ENCODE data around the gene HSD17B12.

Gene HSD17B12

GRCh38 chr11:43871051-43871450 is 190.5 kb downstream of the HSD17B12 start:
- DNase-seq (ENCODE audit: low spot score) = no peak

- DNase-seq (ENCODE audit: low spot score) = no peak
Observed at GRCh38 chr11:43872995-43873394, 192.5 kb downstream of the HSD17B12 start.

GRCh38 chr11:43874078-43874477 is 193.5 kb downstream of the HSD17B12 start:
- no peak for DNase-seq (ENCODE audit: low spot score)

- DNase-seq (ENCODE audit: low spot score) = no peak
Observed at GRCh38 chr11:43874738-43875137, 194.2 kb downstream of the HSD17B12 start.

GRCh38 chr11:43879789-43880639 is 199.5 kb downstream of the HSD17B12 start:
- no peak for DNase-seq (ENCODE audit: low spot score)

DNA sequence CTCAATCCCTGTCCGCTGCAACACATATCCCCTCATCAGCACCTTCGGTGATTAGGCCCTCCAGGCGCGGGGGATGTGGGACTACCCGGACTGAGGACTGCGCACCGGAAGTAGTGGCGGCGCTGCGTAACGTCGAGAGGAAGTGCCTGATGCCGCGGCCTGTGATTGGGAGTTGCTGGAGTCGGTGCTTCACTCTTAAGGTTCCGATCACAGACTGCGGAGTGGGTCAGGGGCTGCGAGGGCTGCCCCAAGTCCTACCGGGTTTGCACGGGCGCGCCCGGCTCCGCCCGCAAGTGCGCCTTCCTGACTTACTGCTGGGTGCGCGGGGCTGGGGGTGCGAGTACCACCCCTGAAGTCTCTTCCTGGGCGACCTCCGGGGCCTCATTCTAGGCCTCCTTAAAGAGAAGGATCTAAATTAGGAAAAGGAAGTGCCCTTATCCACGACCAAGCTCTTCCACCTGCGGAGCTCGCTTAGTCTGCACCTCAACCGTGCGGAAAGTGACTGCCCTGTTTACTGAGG is 200.2 kb downstream of the HSD17B12 start, which contains the start of gene ALKBH3:
Gene ALKBH3, plus strand, starts transcription at position 192 of the 520 bp plus-strand sequence. CDS start 1,822 bp downstream, outside the sequence.
- DNase-seq (ENCODE audit: low spot score) = peak; percentile 96

DNA sequence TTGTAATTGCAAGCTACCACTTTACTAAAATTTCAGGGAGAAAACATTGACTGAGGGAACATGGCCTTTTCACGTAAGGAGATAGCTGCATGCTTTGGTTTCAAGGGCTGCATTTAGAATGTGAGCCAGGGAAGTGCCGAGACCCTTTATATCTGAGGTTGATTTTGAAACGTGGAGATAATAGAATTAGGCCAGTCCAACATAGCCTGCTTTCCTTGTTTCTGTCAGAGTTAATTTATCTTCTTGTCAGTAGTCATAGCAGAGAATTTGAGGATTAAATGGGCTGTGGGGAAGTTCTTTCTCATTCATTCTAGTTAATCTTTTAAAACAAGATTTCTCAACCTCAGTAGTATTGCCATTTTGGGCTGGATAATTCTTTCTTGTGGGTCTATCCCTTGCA is 212.3 kb downstream of the HSD17B12 start:
- no peak for DNase-seq (ENCODE audit: low spot score)

- no peak for DNase-seq (ENCODE audit: low spot score)
Observed at GRCh38 chr11:43894546-43894945, 214.0 kb downstream of the HSD17B12 start.

GRCh38 chr11:43895601-43896000 is 215.1 kb downstream of the HSD17B12 start:
- DNase-seq (ENCODE audit: low spot score) = no peak

GRCh38 chr11:43898574-43898973 is 218.0 kb downstream of the HSD17B12 start:
- DNase-seq (ENCODE audit: low spot score) = no peak

DNA sequence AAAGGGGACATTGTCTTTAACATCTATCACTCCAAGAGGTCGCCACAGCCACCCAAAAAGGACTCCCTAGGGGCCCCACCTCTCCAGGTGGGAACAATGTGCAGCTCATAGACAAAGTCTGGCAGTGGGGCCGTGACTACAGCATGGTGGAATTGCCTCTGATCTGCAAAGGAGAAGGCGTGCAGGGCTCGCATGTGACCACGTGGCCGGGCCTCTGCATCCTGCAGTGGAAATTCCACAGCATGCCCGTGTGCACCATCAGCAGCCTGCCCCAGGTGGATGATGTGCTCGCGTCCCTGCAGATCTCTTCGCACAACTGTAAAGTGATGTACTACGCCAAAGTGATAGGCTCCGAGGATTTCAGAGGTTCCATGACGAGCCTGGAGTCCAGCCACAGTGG is 218.6 kb downstream of the HSD17B12 start:
- DNase-seq (ENCODE audit: low spot score) = no peak

DNA sequence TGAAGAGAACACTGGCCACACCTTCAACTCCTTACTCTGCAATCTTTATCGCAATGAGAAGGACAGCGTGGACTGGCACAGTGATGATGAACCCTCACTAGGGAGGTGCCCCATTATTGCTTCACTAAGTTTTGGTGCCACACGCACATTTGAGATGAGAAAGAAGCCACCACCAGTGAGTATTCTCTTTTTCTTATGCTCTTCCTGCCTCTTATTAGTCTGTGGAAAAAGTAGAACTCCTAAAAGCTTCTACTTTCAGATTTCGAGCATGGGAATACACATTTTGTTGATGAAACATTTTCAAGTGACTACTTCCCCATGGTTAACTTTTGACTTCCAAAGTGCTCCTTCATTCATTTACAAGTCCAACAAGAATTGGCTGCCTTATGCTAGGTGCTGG is 221.0 kb downstream of the HSD17B12 start:
- DNase-seq (ENCODE audit: low spot score) = no peak

DNA sequence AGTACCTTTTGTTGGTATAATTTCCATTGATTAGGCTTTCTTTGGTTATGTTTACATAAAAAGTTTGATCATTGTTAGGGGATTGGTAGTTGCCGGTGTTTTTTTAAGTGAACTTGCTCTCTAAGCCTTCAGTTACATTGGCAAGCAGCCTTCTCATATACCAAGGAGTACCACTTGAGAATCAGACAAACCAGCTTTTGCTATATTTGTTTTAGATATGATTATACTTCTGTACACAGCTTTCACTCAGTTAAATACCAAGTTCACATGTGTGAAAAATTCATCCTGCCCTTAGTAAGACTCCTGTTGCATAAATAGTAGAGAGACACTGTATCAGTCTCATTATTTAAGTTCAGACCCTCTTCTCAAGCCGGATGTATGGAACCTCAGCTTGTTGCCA is 222.5 kb downstream of the HSD17B12 start:
- no peak for DNase-seq (ENCODE audit: low spot score)

- DNase-seq (ENCODE audit: low spot score) = no peak
Observed at GRCh38 chr11:43903969-43904368, 223.4 kb downstream of the HSD17B12 start.

DNA sequence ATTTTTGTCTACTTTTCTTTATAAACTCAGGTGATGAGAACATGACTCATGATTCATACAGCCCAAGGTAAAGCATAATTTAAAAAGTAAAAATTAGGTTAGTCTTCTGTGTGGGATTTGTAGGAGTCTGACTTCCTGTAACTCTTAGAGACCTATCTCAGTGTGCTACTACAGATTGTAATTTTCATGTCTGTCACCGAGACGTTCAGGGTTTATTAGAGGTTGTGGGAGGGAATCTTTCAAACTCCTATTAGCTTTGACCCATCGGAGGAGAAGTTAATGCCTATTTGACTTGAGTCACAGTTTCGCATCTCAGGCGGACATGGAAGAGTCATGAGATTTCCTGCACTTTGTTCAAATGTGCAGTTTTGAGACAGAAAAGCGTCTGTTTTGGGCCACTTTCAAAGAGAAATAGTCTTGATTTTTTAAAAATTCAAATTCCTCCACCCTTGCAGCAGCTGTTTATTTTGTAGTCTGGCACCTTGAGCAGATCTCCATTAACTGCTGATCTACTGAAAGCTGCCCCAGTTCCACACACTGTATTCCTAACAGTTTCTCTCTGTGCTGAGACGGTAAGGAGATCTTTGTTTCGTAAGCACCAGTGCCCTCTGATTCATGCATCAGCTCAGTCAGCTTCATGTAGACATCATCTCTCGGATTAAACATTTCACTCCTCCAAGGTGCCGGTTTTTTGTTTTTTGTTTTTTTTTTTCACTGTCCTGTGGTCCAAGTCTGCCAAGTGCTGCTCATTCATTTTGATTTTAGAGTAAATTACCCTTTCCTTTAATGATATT is 224.4 kb downstream of the HSD17B12 start:
- DNase-seq (ENCODE audit: low spot score) = no peak

GRCh38 chr11:43905813-43906241 is 225.3 kb downstream of the HSD17B12 start:
- DNase-seq (ENCODE audit: low spot score) = no peak
